ENCODE results near the gene SETX. TPM values are rescaled to one million over a fixed set of nuclear protein-coding genes. Genes with fewer than 3 reads are reported as not detected.
A peak's percentile ranks its signal among the peaks of the same experiment; 100 is the strongest.
"Not testable (repeated sequence)": the region's sequence is repeated elsewhere in the genome, so short reads cannot be mapped to it uniquely, and the experiment has no call there.

The SETX gene
- total RNA-seq, 2 experiments from 2014 or later, result 37.5 to 38.1 TPM

DNA sequence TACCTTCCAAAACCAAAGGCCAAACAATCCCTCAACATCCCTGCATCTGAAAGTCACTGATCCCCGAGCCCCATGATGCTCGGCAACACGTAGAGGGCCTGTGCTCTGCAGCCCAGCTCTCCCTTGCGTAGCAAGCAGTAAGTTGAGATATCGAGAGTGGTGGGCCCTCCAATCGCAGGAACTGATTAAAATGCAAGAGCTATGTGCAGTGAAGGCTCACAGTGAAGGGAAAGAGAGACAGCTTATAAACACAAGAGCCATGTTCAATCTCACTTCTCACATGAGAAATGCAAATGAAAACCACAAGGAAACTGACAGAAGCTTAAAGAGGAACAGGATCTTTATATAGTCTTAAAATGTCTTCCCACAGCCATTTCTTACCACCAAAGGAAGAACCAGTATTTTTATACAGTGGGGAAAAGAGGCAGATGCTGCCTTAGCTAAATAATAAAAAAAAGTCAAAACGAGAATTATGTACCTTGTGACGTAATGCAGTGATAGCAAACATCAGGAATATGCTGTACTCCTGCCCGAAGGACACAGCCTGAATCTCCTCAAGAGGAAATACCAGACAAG lies 27.3 kb upstream of the SETX start:
- intact Hi-C loops (cut with DNase I, micrococcal nuclease), result no loop called here
- H3K4me3 Mint-ChIP-seq, result no peak overlapping the region

DNA sequence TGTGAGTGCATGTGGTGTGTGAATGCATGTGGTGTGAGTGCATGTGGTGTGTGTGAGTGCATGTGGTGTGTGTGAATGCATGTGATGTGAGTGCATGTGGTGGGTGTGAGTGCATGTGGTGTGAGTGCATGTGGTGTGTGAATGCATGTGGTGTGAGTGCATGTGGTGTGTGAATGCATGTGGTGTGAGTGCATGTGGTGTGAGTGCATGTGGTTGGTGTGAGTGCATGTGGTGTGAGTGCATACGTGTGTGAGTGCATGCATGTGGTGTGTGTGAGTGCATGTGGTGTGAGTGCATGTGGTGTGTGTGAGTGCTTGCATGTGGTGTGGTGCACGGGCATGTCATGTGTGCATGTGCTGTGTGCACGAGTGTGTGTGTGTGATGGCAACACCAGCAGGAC lies 23.6 kb upstream of the SETX start:
- POLR2A ChIA-PET; H3K27me3 Mint-ChIP-seq; H3K4me3 Mint-ChIP-seq; H3K9me3 Mint-ChIP-seq (ENCODE audit: low read depth); CTCF ChIA-PET; ATAC-seq; H3K27ac Mint-ChIP-seq; DNase-seq; intact Hi-C loops (cut with DNase I, micrococcal nuclease): not testable (repeated sequence)
- peaks cover 33% of the 10 kb centered on the region for H3K36me3 Mint-ChIP-seq (ENCODE audit: low read depth)
- H3K4me1 Mint-ChIP-seq, result peaks cover 13% of the 10 kb centered on the region

More for the DNA sequence above, 27.3 kb upstream of the SETX start:
- POLR2A ChIA-PET, result interaction anchor here (0.6 kb wide), 1 partner anchor 35 kb away, joined by 5 read pairs; no protein-coding TSS in a partner anchor
- no peak for DNase-seq
- CTCF ChIA-PET, result interaction anchor here (1.0 kb wide), 1 partner anchor 10 kb away, joined by 3 read pairs; no protein-coding TSS in a partner anchor
- peaks cover 45% of the 10 kb centered on the region for H3K36me3 Mint-ChIP-seq (ENCODE audit: low read depth)
- no peaks in the 10 kb centered on the region for H3K27me3 Mint-ChIP-seq
- no peaks in the 10 kb centered on the region for H3K9me3 Mint-ChIP-seq (ENCODE audit: low read depth)
- peak overlapping the region; percentile 48 for H3K27ac Mint-ChIP-seq
- ATAC-seq, result no peak
- H3K4me1 Mint-ChIP-seq, result peaks cover 8% of the 10 kb centered on the region

DNA sequence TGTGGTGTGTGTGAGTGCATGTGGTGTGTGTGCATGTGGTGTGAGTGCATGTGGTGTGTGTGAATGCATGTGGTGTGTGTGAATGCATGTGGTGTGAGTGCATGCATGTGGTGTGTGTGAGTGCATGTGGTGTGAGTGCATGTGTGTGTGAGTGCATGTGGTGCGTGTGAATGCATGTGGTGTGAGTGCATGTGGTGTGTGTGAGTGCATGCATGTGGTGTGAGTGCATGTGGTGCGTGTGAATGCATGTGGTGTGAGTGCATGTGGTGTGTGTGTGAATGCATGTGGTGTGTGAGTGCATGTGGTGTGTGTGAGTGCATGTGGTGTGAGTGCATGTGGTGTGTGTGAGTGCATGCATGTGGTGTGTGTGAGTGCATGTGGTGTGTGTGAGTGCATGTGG lies 23.0 kb upstream of the SETX start:
- Mint-ChIP-seq H3K4me1 (peaks cover 18% of the 10 kb centered on the region), H3K36me3 (ENCODE audit: low read depth) (peaks cover 28% of the 10 kb centered on the region)
- CTCF ChIA-PET; ATAC-seq; H3K27me3 Mint-ChIP-seq; H3K9me3 Mint-ChIP-seq (ENCODE audit: low read depth); H3K27ac Mint-ChIP-seq; H3K4me3 Mint-ChIP-seq; DNase-seq; intact Hi-C loops (cut with DNase I, micrococcal nuclease); POLR2A ChIA-PET: not testable (repeated sequence)

DNA sequence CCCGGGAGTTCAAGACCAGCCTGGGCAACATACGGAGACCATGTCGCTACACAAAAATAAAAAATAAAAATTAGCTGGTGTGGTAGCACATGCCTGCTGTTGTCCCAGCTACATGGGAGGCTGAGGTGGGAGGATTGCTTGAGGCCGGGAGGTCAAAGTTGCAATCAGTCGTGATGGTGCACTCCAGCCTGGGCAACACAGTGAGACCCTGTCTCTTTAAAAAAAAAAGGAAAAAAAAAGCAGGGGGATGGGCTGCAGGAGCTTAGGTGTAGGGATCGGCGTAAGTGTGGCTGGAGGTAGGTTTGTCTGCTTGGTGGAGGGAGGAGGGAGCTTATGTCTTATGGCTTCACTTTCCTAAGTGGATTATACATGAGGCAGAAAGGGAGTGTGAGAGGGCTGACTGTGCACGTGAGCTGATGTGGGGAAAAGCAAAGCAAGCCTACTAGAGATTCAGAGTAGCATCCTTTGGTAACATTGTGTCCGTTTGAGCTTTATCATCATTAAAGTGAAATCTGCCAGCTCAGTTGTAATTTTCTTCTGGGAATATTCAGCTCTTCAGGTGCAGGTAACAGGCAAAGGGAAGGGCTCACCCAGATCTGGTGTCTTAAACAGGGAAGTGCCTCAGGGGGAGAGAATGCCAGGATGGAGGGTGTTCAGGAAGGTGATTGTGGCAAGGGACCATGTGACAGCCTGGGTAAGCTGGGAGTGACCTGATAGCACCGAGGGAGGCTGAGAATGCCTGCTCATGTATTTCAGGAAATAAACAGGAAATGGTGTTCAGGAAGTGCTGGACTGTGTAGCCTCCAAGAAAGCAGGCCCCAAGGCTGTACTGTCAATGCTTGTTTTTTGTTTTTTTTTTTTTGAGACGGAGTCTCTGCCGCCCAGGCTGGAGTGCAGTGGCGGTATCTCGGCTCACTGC lies 17.6 kb upstream of the SETX start:
- intact Hi-C loops (cut with DNase I, micrococcal nuclease), result loop anchor here in 1 of 2 experiments (1.0 to 2.0 kb wide), 2 partner anchors 18 to 22 kb away; partner anchors contain the start of gene SETX
- peaks cover 22% of the 10 kb centered on the region for H3K36me3 Mint-ChIP-seq (ENCODE audit: low read depth)
- H3K4me3 Mint-ChIP-seq, result no peak overlapping the region
- H3K4me1 Mint-ChIP-seq, result peaks cover 16% of the 10 kb centered on the region
- ChIA-PET CTCF (interaction anchor here (0.6 to 1.3 kb wide), 4 partner anchors 10 to 1533 kb away, joined by 3 to 5 read pairs (median 3); no protein-coding TSS in a partner anchor), POLR2A (interaction anchor here (0.5 to 0.6 kb wide), 2 partner anchors 13 to 200 kb away, joined by 5 to 6 read pairs; no protein-coding TSS in a partner anchor)
- peak; percentile 14 for ATAC-seq
- H3K27ac Mint-ChIP-seq, result peak overlapping the region; percentile 58
- no peaks in the 10 kb centered on the region for H3K27me3 Mint-ChIP-seq
- DNase-seq, result no peak
- H3K9me3 Mint-ChIP-seq (ENCODE audit: low read depth), result no peaks in the 10 kb centered on the region

DNA sequence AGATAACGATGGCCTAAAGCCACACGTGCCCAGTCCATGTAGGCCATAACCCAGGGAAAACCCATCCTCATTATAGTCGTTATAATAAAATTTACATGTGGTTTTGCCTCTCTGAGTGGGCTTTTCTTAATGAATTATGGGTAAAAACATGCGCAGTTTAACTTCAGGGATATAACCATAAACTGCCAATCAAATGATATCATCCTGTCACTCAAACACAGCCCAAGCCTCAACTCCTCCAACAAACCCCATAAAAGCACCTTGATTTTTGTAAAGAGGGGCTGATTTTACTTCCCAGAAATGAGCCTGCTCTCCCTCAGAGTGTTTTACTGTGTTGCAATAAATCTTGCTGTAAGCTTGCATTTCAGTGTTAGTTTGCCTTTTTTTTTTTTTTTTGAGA lies 15.8 kb upstream of the SETX start:
- intact Hi-C loops (cut with DNase I, micrococcal nuclease), result no loop called here
- ATAC-seq, result no peak
- no peak overlapping the region for H3K27ac Mint-ChIP-seq
- peaks cover 16% of the 10 kb centered on the region for H3K4me1 Mint-ChIP-seq
- CTCF ChIA-PET, result no interaction called here
- no peaks in the 10 kb centered on the region for H3K9me3 Mint-ChIP-seq (ENCODE audit: low read depth)
- no peak for DNase-seq
- H3K4me3 Mint-ChIP-seq, result no peak overlapping the region
- POLR2A ChIA-PET, result no interaction called here
- peaks cover 13% of the 10 kb centered on the region for H3K36me3 Mint-ChIP-seq (ENCODE audit: low read depth)
- no peaks in the 10 kb centered on the region for H3K27me3 Mint-ChIP-seq

DNA sequence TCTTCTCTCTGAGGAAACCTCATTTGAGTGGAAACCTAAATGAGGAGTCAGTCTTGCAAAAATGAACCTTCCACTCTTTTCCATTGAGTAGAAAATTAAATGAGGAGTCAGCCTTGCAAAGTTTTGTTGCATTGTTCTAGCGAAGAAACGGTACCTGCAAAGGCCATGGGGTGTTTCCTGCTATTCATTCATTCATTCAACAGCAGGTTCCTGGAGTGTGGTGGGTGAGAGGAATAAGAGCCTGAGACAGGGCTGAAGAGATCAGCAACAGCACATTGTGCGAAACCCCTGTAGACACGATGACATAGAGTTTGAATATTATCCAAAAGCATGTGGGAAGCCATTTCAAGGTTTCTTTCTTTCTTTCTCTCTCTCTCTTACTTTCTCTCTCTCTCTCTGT lies 14.6 kb upstream of the SETX start:
- Mint-ChIP-seq H3K27ac (no peak overlapping the region), H3K36me3 (ENCODE audit: low read depth) (peaks cover 6% of the 10 kb centered on the region), H3K9me3 (ENCODE audit: low read depth) (no peaks in the 10 kb centered on the region), H3K4me3 (no peak overlapping the region), H3K27me3 (no peaks in the 10 kb centered on the region), H3K4me1 (peaks cover 16% of the 10 kb centered on the region)
- ATAC-seq, result no peak
- ChIA-PET CTCF (interaction anchor here (0.6 kb wide), 1 partner anchor 8 kb away, joined by 3 read pairs; no protein-coding TSS in a partner anchor), POLR2A (no interaction called here)
- intact Hi-C loops (cut with DNase I, micrococcal nuclease), result no loop called here
- DNase-seq, result no peak

DNA sequence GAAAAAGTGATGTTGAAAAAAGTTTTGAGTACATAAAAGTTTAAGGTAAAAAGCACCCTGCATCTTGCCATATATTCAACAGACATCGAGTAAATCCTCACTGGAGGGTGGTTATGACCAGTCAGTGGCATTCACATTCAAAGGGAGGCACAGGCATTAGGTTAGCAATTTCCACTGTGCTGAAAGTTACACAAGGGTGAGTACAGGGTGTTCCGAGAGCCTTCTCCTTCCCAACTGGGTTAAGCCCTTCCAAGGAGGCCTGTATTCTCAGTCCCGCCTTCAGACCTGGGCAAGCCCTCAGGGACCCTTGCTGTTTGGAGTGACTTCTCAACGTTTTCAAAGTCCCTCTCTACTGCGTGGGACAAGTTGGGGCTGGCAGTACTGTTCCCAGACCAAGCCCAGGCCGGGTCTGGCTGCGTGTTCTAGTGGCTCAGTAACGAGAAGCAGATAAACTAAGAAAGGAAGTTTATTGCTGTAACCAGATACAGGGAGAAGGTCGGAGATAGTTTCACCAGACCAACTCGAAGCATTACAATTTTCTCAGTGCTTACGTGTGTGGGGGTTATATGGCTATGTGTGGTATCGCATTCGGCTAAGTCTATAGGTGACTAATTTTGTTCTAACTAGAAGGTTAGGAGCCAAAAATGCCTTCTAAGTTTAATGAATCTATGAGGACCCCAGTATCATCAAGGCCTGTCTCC lies 13.0 kb upstream of the SETX start:
- Mint-ChIP-seq H3K9me3 (ENCODE audit: low read depth) (no peaks in the 10 kb centered on the region), H3K4me3 (no peak overlapping the region), H3K27ac (no peak overlapping the region), H3K27me3 (no peaks in the 10 kb centered on the region), H3K36me3 (ENCODE audit: low read depth) (peaks cover 3% of the 10 kb centered on the region), H3K4me1 (peaks cover 6% of the 10 kb centered on the region)
- intact Hi-C loops (cut with DNase I, micrococcal nuclease), result no loop called here
- no peak for ATAC-seq
- CTCF ChIA-PET, result interaction anchor here (0.9 kb wide), 1 partner anchor 246 kb away, joined by 3 read pairs; no protein-coding TSS in a partner anchor
- POLR2A ChIA-PET, result no interaction called here
- no peak for DNase-seq

DNA sequence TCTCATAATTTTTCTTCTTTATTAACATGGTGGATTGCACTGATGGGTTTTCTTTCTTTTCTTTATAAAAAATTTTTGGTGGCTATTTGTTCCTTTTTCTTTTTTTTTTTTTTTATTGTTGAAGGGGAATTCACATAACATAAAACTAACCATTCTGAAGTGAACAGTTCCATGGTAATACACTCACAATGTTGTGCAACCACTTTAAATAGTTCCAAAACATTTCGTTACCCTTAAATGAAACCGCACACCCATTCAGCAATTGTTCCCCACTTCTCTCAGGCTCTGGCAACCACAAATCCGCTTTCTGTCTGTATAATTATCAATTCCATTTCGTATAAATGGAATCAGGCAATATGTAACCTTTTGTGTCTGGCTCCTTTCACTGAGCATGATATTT lies 11.7 kb upstream of the SETX start:
- DNase-seq (no peak), ATAC-seq (no peak)
- Mint-ChIP-seq H3K4me3 (no peak overlapping the region), H3K27me3 (no peaks in the 10 kb centered on the region), H3K36me3 (ENCODE audit: low read depth) (no peaks in the 10 kb centered on the region), H3K4me1 (no peaks in the 10 kb centered on the region), H3K27ac (no peak overlapping the region), H3K9me3 (ENCODE audit: low read depth) (no peaks in the 10 kb centered on the region)
- intact Hi-C loops (cut with DNase I, micrococcal nuclease), result no loop called here
- POLR2A ChIA-PET, result no interaction called here
- CTCF ChIA-PET, result no interaction called here

DNA sequence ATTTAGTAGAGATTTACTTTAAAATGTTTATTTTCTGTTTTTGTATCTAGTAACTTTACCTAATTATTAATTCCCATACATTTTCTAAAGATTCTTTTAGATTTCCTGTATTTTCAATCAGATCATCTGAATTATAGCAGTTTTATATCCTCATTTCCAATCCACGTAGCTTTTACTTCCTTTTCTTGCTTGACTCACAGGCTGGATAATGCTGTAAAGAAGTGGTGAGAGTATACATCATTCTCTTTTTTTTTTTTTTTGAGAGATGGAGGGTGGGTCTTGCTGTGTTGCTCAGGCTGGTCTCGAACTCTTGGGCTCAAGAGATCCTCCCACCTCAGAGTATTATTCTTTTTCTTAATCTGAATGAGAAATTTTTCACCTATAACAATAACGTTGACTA lies 11.2 kb upstream of the SETX start:
- ChIA-PET CTCF (no interaction called here), POLR2A (interaction anchor here (1.0 kb wide), 1 partner anchor 16 kb away, joined by 3 read pairs; no protein-coding TSS in a partner anchor)
- H3K27ac Mint-ChIP-seq, result no peak overlapping the region
- no peaks in the 10 kb centered on the region for H3K36me3 Mint-ChIP-seq (ENCODE audit: low read depth)
- no peaks in the 10 kb centered on the region for H3K9me3 Mint-ChIP-seq (ENCODE audit: low read depth)
- no peak overlapping the region for H3K4me3 Mint-ChIP-seq
- DNase-seq (no peak), ATAC-seq (no peak)
- intact Hi-C loops (cut with DNase I, micrococcal nuclease), result no loop called here
- no peaks in the 10 kb centered on the region for H3K27me3 Mint-ChIP-seq
- no peaks in the 10 kb centered on the region for H3K4me1 Mint-ChIP-seq

DNA sequence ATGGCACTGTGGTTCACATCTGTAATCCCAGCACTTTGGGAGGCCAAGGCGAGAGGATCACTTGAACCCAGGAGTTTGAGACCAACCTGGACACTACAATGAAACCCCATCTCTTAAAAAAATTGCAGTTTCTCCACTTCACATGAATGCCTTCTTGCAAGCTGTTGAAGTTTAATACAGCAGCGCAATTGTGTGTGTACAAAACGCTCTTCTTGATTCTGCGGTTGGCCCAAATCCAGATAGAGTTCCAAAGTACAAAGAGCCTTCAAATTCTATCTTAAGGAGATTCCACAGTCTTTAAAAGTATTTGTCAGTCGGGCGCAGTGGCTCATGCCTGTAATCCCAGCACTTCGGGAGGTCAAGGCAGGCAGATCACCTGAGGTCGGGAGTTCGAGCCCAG lies 9.3 kb upstream of the SETX start:
- Mint-ChIP-seq H3K36me3 (ENCODE audit: low read depth) (no peaks in the 10 kb centered on the region), H3K27me3 (no peaks in the 10 kb centered on the region), H3K9me3 (ENCODE audit: low read depth) (no peaks in the 10 kb centered on the region), H3K4me3 (no peak overlapping the region), H3K27ac (no peak overlapping the region), H3K4me1 (no peaks in the 10 kb centered on the region)
- intact Hi-C loops (cut with DNase I, micrococcal nuclease), result no loop called here
- ATAC-seq (no peak), DNase-seq (no peak)
- CTCF ChIA-PET, result no interaction called here
- POLR2A ChIA-PET, result no interaction called here

DNA sequence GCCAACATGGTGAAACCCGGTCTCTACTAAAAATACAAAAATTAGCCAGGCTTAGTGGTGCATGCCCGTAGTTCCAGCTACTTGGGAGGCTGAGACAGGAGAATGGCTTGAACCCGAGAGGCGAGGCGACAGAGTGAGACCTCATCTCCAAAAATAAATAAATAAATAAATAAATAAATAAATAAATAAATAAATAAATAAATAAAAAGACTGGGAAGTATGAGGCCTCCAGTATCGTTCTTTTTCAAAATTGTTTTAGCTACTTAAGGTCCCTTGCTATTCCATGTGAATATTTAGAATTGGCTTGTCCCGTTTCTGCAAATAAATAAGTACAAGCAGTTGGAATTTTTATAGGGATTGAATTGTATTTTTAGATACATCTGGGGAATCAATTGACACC lies 3.0 kb upstream of the SETX start:
- intact Hi-C loops (cut with DNase I, micrococcal nuclease), result loop anchor here in 1 of 2 experiments (10.0 kb wide), 4 partner anchors 693 to 1017 kb away; partner anchors contain the start of genes MED22, RPL7A, STKLD1 and SURF4
- no peak for ATAC-seq
- ChIA-PET CTCF (interaction anchor here (0.6 kb wide), 1 partner anchor 31 kb away, joined by 3 read pairs; no protein-coding TSS in a partner anchor), POLR2A (no interaction called here)
- peaks cover 12% of the 10 kb centered on the region for H3K4me1 Mint-ChIP-seq
- no peaks in the 10 kb centered on the region for H3K9me3 Mint-ChIP-seq (ENCODE audit: low read depth)
- no peak overlapping the region for H3K27ac Mint-ChIP-seq
- no peak overlapping the region for H3K4me3 Mint-ChIP-seq
- no peaks in the 10 kb centered on the region for H3K27me3 Mint-ChIP-seq
- DNase-seq, result no peak
- peaks cover 14% of the 10 kb centered on the region for H3K36me3 Mint-ChIP-seq (ENCODE audit: low read depth)

Measured in activated CD4-positive, alpha-beta T cell treated with anti-CD3 and anti-CD28 coated beads for 36 hours (primary cell).